Measurements from ENCODE around the gene ABHD12B. TPM values are rescaled to one million over a fixed set of nuclear protein-coding genes. Genes with fewer than 3 reads are reported as not detected.

The ABHD12B gene
- total RNA-seq, 4 donors from 2014 or later, result 0.32 to 7.9 (median 2.5) TPM; not detected in 1

GRCh38 chr14:50920482-50921230 is 48.8 kb downstream of the ABHD12B start:
- TF ChIP-seq POLR2A (IDR thresholded peaks at IDR 0.05) (no peak), CTCF (IDR thresholded peaks at IDR 0.05) (no peak), POLR2AphosphoS5 (IDR thresholded peaks at IDR 0.05) (no peak), EP300 (IDR thresholded peaks at IDR 0.05; ENCODE audit: low read depth) (no peak)
- H3K36me3 ChIP-seq, result peaks cover 0 to 17% (median 0%) of the 10 kb centered on the region in 4 donors
- intact Hi-C loops (cut with DNase I; ENCODE audit: low total_unique reads), result loop anchor here (5.0 kb wide), 1 partner anchor 1083 kb away; no protein-coding TSS in a partner anchor

GRCh38 chr14:50922803-50923202 is 51.0 kb downstream of the ABHD12B start:
- no peak overlapping the region for H3K27ac ChIP-seq
- TF ChIP-seq CTCF (IDR thresholded peaks at IDR 0.05) (no peak), POLR2A (IDR thresholded peaks at IDR 0.05) (no peak), POLR2AphosphoS5 (IDR thresholded peaks at IDR 0.05) (no peak), EP300 (IDR thresholded peaks at IDR 0.05; ENCODE audit: low read depth) (no peak)
- WGBS, 2 donors (ENCODE audit: low coverage in 1 of 2), result 88% methylated on average over 2 of the region's 2 CpGs; no CpG with 5 or more reads in 1 of the 2 donors
- no peaks in the 10 kb centered on the region for H3K9me3 ChIP-seq
- no peak overlapping the region for H3K4me3 ChIP-seq
- in situ Hi-C loops (cut with MboI; ENCODE audit: low pct_ligation_motif_present in 1 of 4, low pct_unique_long_range_greater_than_20kb in 1 of 4, low sequenced_read_pairs in 3 of 4), result no loop called here
- no peaks in the 10 kb centered on the region for H3K27me3 ChIP-seq
- intact Hi-C loops (cut with DNase I; ENCODE audit: low total_unique reads), result loop anchor here (5.0 kb wide), 1 partner anchor 1086 kb away; no protein-coding TSS in a partner anchor
- no peak for DNase-seq
- H3K4me1 ChIP-seq, result no peaks in the 10 kb centered on the region
- peaks cover 0 to 9% (median 0%) of the 10 kb centered on the region in 4 donors for H3K36me3 ChIP-seq

More at GRCh38 chr14:50920482-50921230, 48.8 kb downstream of the ABHD12B start:
- no peaks in the 10 kb centered on the region for H3K4me1 ChIP-seq
- H3K9me3 ChIP-seq, result no peaks in the 10 kb centered on the region
- no peak overlapping the region for H3K27ac ChIP-seq
- H3K4me3 ChIP-seq, result no peak overlapping the region
- no peak for DNase-seq
- H3K27me3 ChIP-seq, result no peaks in the 10 kb centered on the region
- in situ Hi-C loops (cut with MboI; ENCODE audit: low pct_ligation_motif_present in 1 of 4, low pct_unique_long_range_greater_than_20kb in 1 of 4, low sequenced_read_pairs in 3 of 4), result no loop called here
- WGBS, 2 donors (ENCODE audit: low coverage in 1 of 2), result 79 to 84% methylated on average over 6 to 9 of the region's 9 CpGs

GRCh38 chr14:50924236-50924635 is 52.4 kb downstream of the ABHD12B start:
- Histone ChIP-seq H3K27ac (no peak overlapping the region), H3K9me3 (no peaks in the 10 kb centered on the region), H3K4me1 (no peaks in the 10 kb centered on the region), H3K36me3 (no peaks in the 10 kb centered on the region), H3K4me3 (no peak overlapping the region), H3K27me3 (no peaks in the 10 kb centered on the region)
- no peak for TF ChIP-seq POLR2A (IDR thresholded peaks at IDR 0.05)
- TF ChIP-seq EP300 (IDR thresholded peaks at IDR 0.05; ENCODE audit: low read depth), result no peak
- no peak for TF ChIP-seq POLR2AphosphoS5 (IDR thresholded peaks at IDR 0.05)
- no peak for TF ChIP-seq CTCF (IDR thresholded peaks at IDR 0.05)
- DNase-seq, result no peak
- WGBS, 2 donors (ENCODE audit: low coverage in 1 of 2), result 59 to 88% methylated on average over 1 to 6 of the region's 6 CpGs
- intact Hi-C loops (cut with DNase I; ENCODE audit: low total_unique reads), result loop anchor here (5.0 kb wide), 1 partner anchor 1087 kb away; no protein-coding TSS in a partner anchor
- in situ Hi-C loops (cut with MboI; ENCODE audit: low pct_ligation_motif_present in 1 of 4, low pct_unique_long_range_greater_than_20kb in 1 of 4, low sequenced_read_pairs in 3 of 4), result no loop called here

- Histone ChIP-seq H3K27ac (no peak overlapping the region), H3K9me3 (no peaks in the 10 kb centered on the region), H3K4me1 (no peaks in the 10 kb centered on the region), H3K27me3 (no peaks in the 10 kb centered on the region), H3K4me3 (no peak overlapping the region), H3K36me3 (no peaks in the 10 kb centered on the region)
- TF ChIP-seq POLR2AphosphoS5 (IDR thresholded peaks at IDR 0.05), result no peak
- in situ Hi-C loops (cut with MboI; ENCODE audit: low pct_ligation_motif_present in 1 of 4, low pct_unique_long_range_greater_than_20kb in 1 of 4, low sequenced_read_pairs in 3 of 4) (no loop called here), intact Hi-C loops (cut with DNase I; ENCODE audit: low total_unique reads) (loop anchor here (5.0 kb wide), 1 partner anchor 1088 kb away; no protein-coding TSS in a partner anchor)
- DNase-seq, result no peak
- 72 to 74% methylated on average over 3 to 4 of the region's 4 CpGs for WGBS, 2 donors (ENCODE audit: low coverage in 1 of 2)
These were observed 53.0 kb downstream of the ABHD12B start for GRCh38 chr14:50924843-50925242.
